ENCODE data around the gene FOXO6.
A peak's percentile ranks its signal among the peaks of the same experiment; 100 is the strongest.

FOXO6 gene

DNA sequence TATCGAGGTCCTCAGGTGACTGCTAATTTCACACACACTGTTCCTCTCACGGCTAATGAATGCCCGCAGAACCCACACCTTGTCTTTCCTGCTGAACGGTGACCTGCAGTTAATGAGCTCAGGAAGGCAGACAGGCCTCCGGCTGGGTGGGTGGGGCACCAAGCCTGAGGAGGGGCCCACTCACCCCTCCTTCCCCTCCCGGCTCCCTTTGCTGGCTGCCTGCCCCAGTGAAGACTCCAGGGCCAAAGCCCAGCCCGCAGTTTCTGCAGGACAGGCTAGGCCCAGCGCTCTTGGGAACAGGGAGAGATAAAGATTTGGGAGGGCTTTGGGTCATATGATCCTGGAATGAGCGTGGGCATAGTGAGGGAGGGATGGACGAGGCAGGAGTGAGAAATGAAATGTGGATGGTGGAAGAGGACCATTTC is 26.4 kb downstream of the FOXO6 start:
- TF ChIP-seq GATA3 (IDR thresholded peaks at IDR 0.05; ENCODE audit: low read depth, low read length) (no peak), GATA2 (IDR thresholded peaks at IDR 0.05; ENCODE audit: low read depth, low read length) (peak; percentile 26; the same call in 1 of the 2 replicates)

DNA sequence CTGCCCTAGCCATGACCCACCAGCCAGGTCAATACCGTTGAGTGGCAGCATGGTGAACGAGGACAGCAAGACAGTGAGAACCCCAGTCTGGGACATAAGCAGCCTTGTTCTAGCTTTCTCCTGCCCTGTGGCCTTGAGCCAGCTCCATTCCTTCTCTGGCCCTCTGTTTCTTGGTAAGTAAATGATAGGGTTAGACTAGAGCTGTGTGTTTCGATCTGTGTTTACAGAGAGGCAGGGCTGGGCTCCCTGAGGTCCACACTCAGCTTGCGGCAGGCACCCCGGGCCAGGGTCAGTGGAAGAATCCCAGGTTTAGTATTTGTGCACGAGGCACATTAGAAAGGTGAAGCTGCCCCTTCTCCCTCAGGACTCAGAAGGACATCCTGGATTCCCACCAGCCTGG is 27.3 kb downstream of the FOXO6 start:
- TF ChIP-seq GATA2 (IDR thresholded peaks at IDR 0.05; ENCODE audit: low read depth, low read length) (no peak), GATA3 (IDR thresholded peaks at IDR 0.05; ENCODE audit: low read depth, low read length) (no peak)

GRCh38 chr1:41389009-41389408 is 27.8 kb downstream of the FOXO6 start:
- no peak for TF ChIP-seq GATA3 (IDR thresholded peaks at IDR 0.05; ENCODE audit: low read depth, low read length)
- TF ChIP-seq GATA2 (IDR thresholded peaks at IDR 0.05; ENCODE audit: low read depth, low read length), result no peak

GRCh38 chr1:41390166-41390565 is 28.9 kb downstream of the FOXO6 start:
- no peak for TF ChIP-seq GATA3 (IDR thresholded peaks at IDR 0.05; ENCODE audit: low read depth, low read length)
- TF ChIP-seq GATA2 (IDR thresholded peaks at IDR 0.05; ENCODE audit: low read depth, low read length), result no peak

DNA sequence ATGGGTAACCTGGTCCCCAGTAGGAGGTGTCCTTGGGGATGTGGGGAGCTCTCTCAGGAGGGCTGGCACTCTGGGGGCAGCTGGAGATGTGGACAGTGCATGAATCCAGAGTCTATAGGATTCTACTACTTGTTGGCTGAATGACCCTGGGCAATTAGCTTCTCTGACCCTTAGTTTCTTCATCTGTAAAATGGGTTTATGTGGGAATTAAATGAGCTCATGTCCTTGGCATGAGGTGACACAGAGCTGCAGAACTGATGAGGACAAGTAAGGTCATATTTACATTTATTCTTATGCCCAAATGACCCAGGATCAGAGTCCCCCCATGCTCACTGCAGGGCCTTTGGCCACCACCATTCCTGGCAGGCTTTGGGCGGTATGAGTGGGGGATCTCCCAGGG is 29.3 kb downstream of the FOXO6 start:
- no peak for TF ChIP-seq GATA3 (IDR thresholded peaks at IDR 0.05; ENCODE audit: low read depth, low read length)
- no peak for TF ChIP-seq GATA2 (IDR thresholded peaks at IDR 0.05; ENCODE audit: low read depth, low read length)

DNA sequence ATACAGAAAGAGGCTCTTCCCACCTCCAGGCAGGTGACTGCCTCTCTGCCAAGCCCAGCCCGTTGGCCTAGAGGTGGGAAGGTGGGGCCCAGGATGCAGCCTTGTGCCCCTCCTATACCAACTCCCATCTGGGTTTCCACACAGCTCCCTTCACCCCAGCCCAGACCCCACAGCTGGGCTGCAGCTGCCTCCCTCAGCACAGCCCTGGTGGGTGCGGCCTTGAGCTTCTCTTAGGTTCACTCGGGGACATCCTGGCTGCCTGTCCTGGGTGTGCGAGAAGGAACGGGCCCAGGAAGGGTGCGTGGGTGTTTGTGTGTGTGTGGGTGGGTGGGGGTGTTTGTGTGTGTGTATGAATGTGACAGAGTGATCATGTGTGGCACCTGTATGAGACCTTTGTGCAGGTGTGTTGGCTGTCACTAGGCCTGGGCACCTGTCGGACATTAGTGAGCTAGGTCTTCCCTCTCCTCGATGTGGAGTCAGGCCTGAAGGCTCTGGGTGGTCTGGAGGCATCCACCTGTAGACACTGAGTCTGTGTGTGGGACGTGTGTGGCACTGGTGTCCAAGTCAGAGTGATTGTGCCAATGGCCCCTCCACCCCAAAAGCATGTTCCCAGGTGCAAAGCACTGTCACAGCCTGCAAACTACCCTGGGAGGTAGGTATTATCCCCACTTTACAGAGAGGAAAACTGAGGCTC is 30.7 kb downstream of the FOXO6 start:
- no peak for TF ChIP-seq GATA3 (IDR thresholded peaks at IDR 0.05; ENCODE audit: low read depth, low read length)
- TF ChIP-seq GATA2 (IDR thresholded peaks at IDR 0.05; ENCODE audit: low read depth, low read length), result no peak

- no peak for TF ChIP-seq GATA3 (IDR thresholded peaks at IDR 0.05; ENCODE audit: low read depth, low read length)
- TF ChIP-seq GATA2 (IDR thresholded peaks at IDR 0.05; ENCODE audit: low read depth, low read length), result no peak
These were observed 31.3 kb downstream of the FOXO6 start for GRCh38 chr1:41392528-41392924.

DNA sequence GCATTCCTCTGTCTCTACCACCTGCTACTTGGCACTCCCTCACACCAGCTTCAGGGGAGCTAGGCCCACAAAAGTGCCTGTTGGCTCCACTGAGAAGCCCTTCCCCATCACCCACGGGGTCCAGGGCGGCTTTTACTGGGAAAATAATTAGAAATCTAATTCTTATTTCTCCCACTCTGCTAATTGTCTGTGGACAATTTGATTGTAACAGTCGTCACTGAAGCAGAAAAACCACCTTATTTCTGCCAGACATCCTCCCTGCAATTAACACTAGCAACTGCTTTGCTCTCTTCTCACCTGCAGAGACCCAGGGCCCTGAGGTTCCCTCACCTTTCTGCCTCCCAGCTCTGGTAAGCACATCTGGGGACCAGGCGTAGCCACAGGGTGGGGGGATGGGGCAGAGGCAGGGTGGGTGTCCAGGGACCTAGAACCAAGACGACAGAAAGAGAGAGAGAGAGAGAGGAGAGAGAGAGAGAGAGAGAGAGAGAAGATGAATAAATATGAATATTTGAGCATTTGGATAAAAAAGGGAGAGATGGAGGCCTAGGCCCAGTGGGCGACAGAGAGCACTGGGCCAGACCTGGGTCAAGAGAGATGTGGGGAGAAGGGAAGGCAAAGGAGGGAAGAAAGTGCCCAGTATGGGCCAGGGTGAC is 32.6 kb downstream of the FOXO6 start:
- TF ChIP-seq GATA2 (IDR thresholded peaks at IDR 0.05; ENCODE audit: low read depth, low read length), result no peak
- no peak for TF ChIP-seq GATA3 (IDR thresholded peaks at IDR 0.05; ENCODE audit: low read depth, low read length)

- TF ChIP-seq GATA3 (IDR thresholded peaks at IDR 0.05; ENCODE audit: low read depth, low read length) (no peak), GATA2 (IDR thresholded peaks at IDR 0.05; ENCODE audit: low read depth, low read length) (no peak)
These were observed 33.1 kb downstream of the FOXO6 start for GRCh38 chr1:41394369-41394744.

DNA sequence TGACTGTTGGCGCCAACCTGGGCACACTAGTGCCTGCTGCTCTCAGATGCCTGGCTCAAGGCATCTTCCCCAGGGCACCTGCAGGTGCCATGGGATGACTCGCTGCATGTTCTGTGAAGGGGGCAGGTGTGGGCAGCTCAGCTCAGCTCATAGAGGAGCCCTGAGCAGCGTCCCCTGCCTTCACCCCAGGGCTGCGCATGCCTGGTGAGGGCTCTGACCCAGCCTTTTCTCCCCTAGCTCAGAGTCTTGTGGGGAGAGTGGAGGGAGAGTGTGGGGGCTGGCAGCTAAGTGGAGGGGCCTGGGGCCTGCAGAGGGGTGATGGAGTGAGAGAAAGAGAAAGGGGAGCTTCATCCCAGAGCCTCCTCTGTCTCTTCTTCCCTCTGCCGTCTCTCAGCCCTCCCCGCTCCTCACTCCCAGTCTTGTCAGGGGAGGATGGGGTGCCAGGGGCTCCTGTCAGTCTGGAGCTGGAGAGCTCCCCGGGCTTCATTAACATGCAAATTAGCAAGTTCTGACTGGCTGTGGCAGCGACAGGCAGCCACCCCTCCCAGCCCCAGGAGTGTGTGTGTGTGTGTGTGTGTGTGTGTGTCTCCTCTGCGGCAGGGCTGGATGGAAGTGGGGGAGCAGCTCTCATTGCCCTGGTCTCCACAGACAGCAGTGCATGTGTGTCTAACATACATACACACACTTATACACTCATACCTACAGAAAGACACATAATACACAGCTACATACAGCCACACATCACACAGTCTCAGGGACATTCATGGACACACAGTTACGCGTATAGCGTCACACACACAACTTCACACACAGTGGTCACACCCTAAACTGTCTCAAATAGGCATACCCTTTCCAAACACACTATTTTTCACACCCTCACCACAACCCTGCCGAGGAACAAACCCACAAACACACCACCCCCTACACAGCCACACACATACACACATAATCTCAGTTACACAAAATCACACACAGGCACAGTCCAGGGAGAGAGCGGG is 34.0 kb downstream of the FOXO6 start:
- TF ChIP-seq GATA3 (IDR thresholded peaks at IDR 0.05; ENCODE audit: low read depth, low read length) (no peak), GATA2 (IDR thresholded peaks at IDR 0.05; ENCODE audit: low read depth, low read length) (no peak)

- TF ChIP-seq GATA2 (IDR thresholded peaks at IDR 0.05; ENCODE audit: low read depth, low read length) (no peak), GATA3 (IDR thresholded peaks at IDR 0.05; ENCODE audit: low read depth, low read length) (no peak)
These were observed 34.9 kb downstream of the FOXO6 start for GRCh38 chr1:41396084-41396483.

GRCh38 chr1:41397020-41397419 is 35.8 kb downstream of the FOXO6 start:
- TF ChIP-seq GATA2 (IDR thresholded peaks at IDR 0.05; ENCODE audit: low read depth, low read length), result no peak

GRCh38 chr1:41397753-41398330 is 36.6 kb downstream of the FOXO6 start:
- TF ChIP-seq GATA2 (IDR thresholded peaks at IDR 0.05; ENCODE audit: low read depth, low read length), result no peak
- no peak for TF ChIP-seq GATA3 (IDR thresholded peaks at IDR 0.05; ENCODE audit: low read depth, low read length)

All from SH-SY5Y (cell line).